Measurements from ENCODE around the gene SFTPB.

- TF ChIP-seq POLR2AphosphoS5 (IDR thresholded peaks at IDR 0.05) (no peak), CTCF (IDR thresholded peaks at IDR 0.05; ENCODE audit: poor library complexity, severe bottlenecking) (no peak), EZH2 (IDR thresholded peaks at IDR 0.05; ENCODE audit: borderline replicate concordance, insufficient read depth, low read length, poor library complexity, severe bottlenecking) (no peak), REST (IDR thresholded peaks at IDR 0.05; ENCODE audit: borderline replicate concordance) (no peak), RAD21 (conservative IDR thresholded peaks at IDR 0.05) (no peak), TAF1 (IDR thresholded peaks at IDR 0.05; ENCODE audit: low read depth) (no peak), EP300 (conservative IDR thresholded peaks at IDR 0.05; ENCODE audit: poor library complexity, severe bottlenecking) (no peak), MXI1 (conservative IDR thresholded peaks at IDR 0.05; ENCODE audit: poor library complexity, severe bottlenecking) (no peak), SMC3 (conservative IDR thresholded peaks at IDR 0.05; ENCODE audit: poor library complexity) (no peak)
These were observed 34.8 kb upstream of the SFTPB start for GRCh38 chr2:85702800-85703199.
